HCT116 (cell line): ENCODE measurements around the gene NMUR1. TPM values are rescaled to one million over a fixed set of nuclear protein-coding genes. Genes with fewer than 3 reads are reported as not detected.

Source experiments
- ATAC-seq: fragments of 200-7000 bp; cut with Tn5 transposase; 2 replicates; pipeline ENCODE4 v1.9.1; 2020; ENCODE audit warnings: mild to moderate bottlenecking, moderate library complexity
- BruUV-seq: library from RNA; stranded (reverse); fragments of 400-500 nt; replicated peaks from 2 replicates; lab custom pipeline; 2021; lab: Mats Ljungman, UMichigan
- CTCF ChIA-PET: fragments of 300-600 bp; sonication (Branson Sonifier 250); formaldehyde crosslinking; loops from one replicate; lab custom pipeline; 2021; ENCODE audit warnings: antibody characterized with exemption; lab: Charles Lee
- POLR2A ChIA-PET: fragments of 300-600, 350-600 bp; sonication (Branson Sonifier 250); formaldehyde crosslinking; loops from one replicate; lab custom pipeline; 2021; ENCODE audit warnings: antibody characterized with exemption; lab: Charles Lee
- RAD21 ChIA-PET, 2 experiments: fragments of 300-600 bp; sonication (Branson Sonifier 250); formaldehyde crosslinking; loops; one replicate each; lab custom pipeline; 2023; ENCODE audit warnings: low total read pairs in 2 of 2; ENCODE audit not compliant: uncharacterized antibody in 2 of 2, unreplicated experiment in 2 of 2, low non-redundant PET in 1 of 2; lab: Charles Lee
- DNase-seq: peaks from one replicate; pipeline ENCODE4 v3.0.0-alpha.2; 2010; ENCODE audit warnings: low read depth, low spot score
- H2AFZ ChIP-seq: fragments of 200-600 bp; shearing (Covaris generic), sonication (generic); 2 replicates; pipeline ENCODE4 v1.6.1; 2017; ENCODE audit warnings: low read depth, mixed run types, mixed read lengths, antibody characterized with exemption, low read length; ENCODE audit not compliant: poor library complexity, severe bottlenecking
- H3K27ac ChIP-seq: 2 replicates; pipeline ENCODE4 v1.5.1; 2012; ENCODE audit warnings: low read depth, low read length
- H3K27me3 ChIP-seq: fragments of 200-600 bp; sonication (generic); 2 replicates; pipeline ENCODE4 v1.6.1; 2016; ENCODE audit warnings: mixed run types, low read length, mixed read lengths; ENCODE audit not compliant: insufficient read depth
- H3K36me3 ChIP-seq, 2 experiments: fragments of 200-500 bp in 1 of 2; fragments of 200-600 bp in 1 of 2; sonication (Bioruptor generic) in 1 of 2; sonication (generic) in 1 of 2; 2 replicates each; pipeline versions ENCODE4 v1.5.1 to v1.6.1; 2014 to 2016; ENCODE audit warnings: low read length in 2 of 2, inconsistent platforms in 1 of 2, mixed read lengths in 1 of 2, mixed run types in 1 of 2; ENCODE audit not compliant: insufficient read depth in 2 of 2, control insufficient read depth in 1 of 2
- H3K4me1 ChIP-seq, 2 experiments: fragments of 200-600 bp in 1 of 2; sonication (generic) in 1 of 2; 2 replicates each; pipeline versions ENCODE4 v1.5.1 to v1.6.1; 2012 to 2017; ENCODE audit warnings: low read length in 2 of 2, inconsistent platforms in 1 of 2, mild to moderate bottlenecking in 1 of 2, mixed read lengths in 1 of 2, mixed run types in 1 of 2, moderate library complexity in 1 of 2; ENCODE audit not compliant: insufficient read depth in 2 of 2, control insufficient read depth in 1 of 2
- H3K4me2 ChIP-seq: fragments of 200-600 bp; sonication (generic); 2 replicates; pipeline ENCODE4 v1.6.1; 2017; ENCODE audit warnings: mixed run types, low read length, mixed read lengths
- H3K4me3 ChIP-seq, 2 experiments: fragments of 200-600 bp in 1 of 2; sonication (generic) in 1 of 2; replicated peaks in 1 of 2; 2 replicates each; pipeline ENCODE4 v1.5.1; 2011 to 2016; ENCODE audit warnings: low read length in 2 of 2, control low read depth in 1 of 2, low read depth in 1 of 2, mild to moderate bottlenecking in 1 of 2, mixed read lengths in 1 of 2, mixed run types in 1 of 2
- H3K79me2 ChIP-seq: fragments of 200-600 bp; sonication (generic); 2 replicates; pipeline ENCODE4 v1.6.1; 2017; ENCODE audit warnings: mild to moderate bottlenecking, mixed run types, low read length, moderate library complexity, mixed read lengths; ENCODE audit not compliant: insufficient read depth
- H3K9ac ChIP-seq: fragments of 200-600 bp; sonication (generic); 2 replicates; pipeline ENCODE4 v1.6.1; 2016; ENCODE audit warnings: low read length, mixed read lengths
- H3K9me2 ChIP-seq: fragments of 200-600 bp; sonication (generic), shearing (Covaris generic); 2 replicates; pipeline ENCODE4 v1.6.1; 2017; ENCODE audit warnings: mixed run types, mild to moderate bottlenecking, moderate library complexity; ENCODE audit not compliant: insufficient read depth
- H3K9me3 ChIP-seq, 2 experiments: fragments of 200-500 bp in 1 of 2; fragments of 200-600 bp in 1 of 2; sonication (Bioruptor generic) in 1 of 2; sonication (generic) in 1 of 2; 2 replicates each; pipeline ENCODE4 v1.6.1; 2014 to 2017; ENCODE audit warnings: low read length in 2 of 2, mixed read lengths in 2 of 2, inconsistent platforms in 1 of 2, low read depth in 1 of 2, mild to moderate bottlenecking in 1 of 2, mixed run types in 1 of 2, moderate library complexity in 1 of 2; ENCODE audit not compliant: control insufficient read depth in 1 of 2, insufficient read depth in 1 of 2
- H4K20me1 ChIP-seq: fragments of 200-600 bp; sonication (generic), shearing (Covaris generic); 2 replicates; pipeline ENCODE4 v1.6.1; 2017; ENCODE audit warnings: mixed run types, mild to moderate bottlenecking, moderate library complexity; ENCODE audit not compliant: insufficient read depth
- CEBPB ChIP-seq: IDR thresholded peaks from 2 replicates; pipeline ENCODE4 v1.6.1; 2012; ENCODE audit warnings: low read depth
- CTCF ChIP-seq, 3 experiments: fragments of 200-600 bp in 1 of 3; sonication (generic) in 1 of 3; IDR thresholded peaks in 2 of 3; conservative IDR thresholded peaks in 1 of 3; 2 replicates each; pipeline ENCODE4 v1.5.1; 2012 to 2017; ENCODE audit warnings: low read depth in 2 of 3, low read length in 2 of 3, antibody characterized with exemption in 1 of 3, borderline replicate concordance in 1 of 3, control low read depth in 1 of 3, mild to moderate bottlenecking in 1 of 3, mixed read lengths in 1 of 3, mixed run types in 1 of 3, moderate library complexity in 1 of 3; ENCODE audit not compliant: insufficient read depth in 1 of 3
- EGR1 ChIP-seq: IDR thresholded peaks from 2 replicates; pipeline ENCODE4 v1.6.1; 2012; ENCODE audit warnings: low read depth
- ELF1 ChIP-seq: IDR thresholded peaks from 2 replicates; pipeline ENCODE4 v1.6.1; 2012; ENCODE audit warnings: low read depth, borderline replicate concordance
- EZH2 ChIP-seq: fragments of 200-600 bp; sonication (generic); IDR thresholded peaks from 2 replicates; pipeline ENCODE4 v1.6.1; 2017; ENCODE audit warnings: antibody characterized with exemption, mixed run types
- EZH2phosphoT487 ChIP-seq: fragments of 200-600 bp; IDR thresholded peaks from 2 replicates; pipeline ENCODE4 v1.6.1; 2018; ENCODE audit warnings: antibody characterized with exemption, borderline replicate concordance
- FOSL1 ChIP-seq: IDR thresholded peaks from 2 replicates; pipeline ENCODE4 v1.6.1; 2012; ENCODE audit warnings: low read depth
- JUND ChIP-seq: IDR thresholded peaks from 2 replicates; pipeline ENCODE4 v1.6.1; 2012
- MAX ChIP-seq: IDR thresholded peaks from 2 replicates; pipeline ENCODE4 v1.6.1; 2012
- POLR2A ChIP-seq: IDR thresholded peaks from 2 replicates; pipeline ENCODE4 v1.7.0; 2011; ENCODE audit warnings: borderline replicate concordance; ENCODE audit not compliant: insufficient read depth, insufficient read length; ENCODE audit errors: extremely low read depth
- RAD21 ChIP-seq: IDR thresholded peaks from 2 replicates; pipeline ENCODE4 v1.6.1; 2012; ENCODE audit warnings: low read depth, mild to moderate bottlenecking
- SP1 ChIP-seq: IDR thresholded peaks from 2 replicates; pipeline ENCODE4 v1.6.1; 2012; ENCODE audit warnings: low read depth
- YY1 ChIP-seq: IDR thresholded peaks from 2 replicates; pipeline ENCODE4 v1.6.1; 2011; ENCODE audit warnings: low read length, low read depth, moderate library complexity, mild to moderate bottlenecking; ENCODE audit not compliant: insufficient replicate concordance; ENCODE audit errors: extremely low read depth
- ZFX ChIP-seq: fragments of 450-650 bp; IDR thresholded peaks from 2 replicates; pipeline ENCODE4 v1.6.1; 2017
- ZNF274 ChIP-seq: fragments of 200-500 bp; sonication (Bioruptor generic); IDR thresholded peaks from 2 replicates; pipeline ENCODE4 v1.6.1; 2014; ENCODE audit warnings: mild to moderate bottlenecking, low read depth, low read length, inconsistent platforms
- intact Hi-C: fragments of 100-400 bp; cut with micrococcal nuclease; formaldehyde crosslinking; loops from 2 replicates; pipeline ENCODE4 v1.10.0; 2022
- total RNA-seq: library from RNA; stranded (reverse); gene quantifications from one replicate; pipeline ENCODE4 v1.2.1, GENCODE V29; 2021; ENCODE audit not compliant: unreplicated experiment

Gene NMUR1
- total RNA-seq, 1 experiment from 2014 or later, result not detected

DNA sequence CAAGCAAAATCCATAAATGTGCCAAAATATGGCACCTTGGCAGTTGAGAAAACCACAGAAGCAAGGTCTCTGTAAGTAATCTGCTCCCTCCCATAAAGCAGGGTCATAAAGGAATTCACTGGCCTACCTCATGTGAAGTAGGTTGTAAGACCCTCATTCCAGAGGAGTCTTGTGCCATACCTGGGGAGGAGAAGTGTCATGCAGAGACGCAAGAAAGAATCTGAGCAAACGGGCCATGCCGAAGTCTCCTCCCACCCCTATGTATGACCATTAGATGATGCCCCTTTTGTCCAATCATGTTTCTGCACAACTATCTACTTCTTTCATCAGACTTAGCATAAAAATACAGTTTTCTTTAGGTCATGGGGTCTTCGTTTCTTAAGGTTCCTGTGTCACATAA lies 14.6 kb downstream of the NMUR1 start:
- H3K27me3 ChIP-seq, result no peaks in the 10 kb centered on the region
- H3K9me2 ChIP-seq, result no peaks in the 10 kb centered on the region
- peaks cover 7 to 23% of the 10 kb centered on the region in 2 experiments for H3K4me1 ChIP-seq
- no peak overlapping the region for H3K9ac ChIP-seq
- H2AFZ ChIP-seq, result peak overlapping the region; percentile 63
- no peaks in the 10 kb centered on the region for H3K36me3 ChIP-seq
- POLR2A ChIA-PET, result no interaction called here
- intact Hi-C loops, result no loop called here
- no peak for TF ChIP-seq ZNF274
- TF ChIP-seq EGR1, result no peak
- no peak for TF ChIP-seq ELF1
- no peak for TF ChIP-seq JUND
- TF ChIP-seq EZH2, result no peak
- TF ChIP-seq FOSL1, result no peak
- TF ChIP-seq YY1, result no peak
- TF ChIP-seq RAD21, result no peak
- no peak for TF ChIP-seq CEBPB
- TF ChIP-seq POLR2A, result no peak
- RAD21 ChIA-PET, result no interaction called here
- no peak overlapping the region for H3K4me2 ChIP-seq
- peaks cover 4% of the 10 kb centered on the region; the same call in 1 of the 2 replicates for H3K79me2 ChIP-seq
- H4K20me1 ChIP-seq, result no peaks in the 10 kb centered on the region
- no TSS peak for BruUV-seq
- ATAC-seq (no peak), DNase-seq (no peak)
- no peak overlapping the region for H3K27ac ChIP-seq
- no peak overlapping the region for H3K4me3 ChIP-seq
- CTCF ChIA-PET, result no interaction called here
- no peaks in the 10 kb centered on the region for H3K9me3 ChIP-seq

DNA sequence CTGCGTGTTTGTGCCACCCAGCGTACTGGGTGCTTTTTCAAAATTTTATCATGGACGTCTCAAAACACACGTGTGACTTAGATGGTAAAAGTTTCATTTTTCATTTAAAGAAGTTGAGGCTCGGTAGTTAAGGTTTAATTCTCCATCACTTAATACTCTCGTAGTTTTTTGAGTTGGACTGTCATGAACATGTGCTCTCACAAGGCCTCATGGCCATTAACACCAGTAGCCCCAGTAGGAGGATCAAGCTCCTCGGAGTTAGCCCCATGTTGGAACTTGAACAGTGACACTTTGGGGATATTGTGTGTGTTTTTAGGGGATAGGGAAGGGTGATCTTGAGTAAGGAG lies 15.3 kb downstream of the NMUR1 start:
- intact Hi-C loops, result no loop called here
- BruUV-seq, result no TSS peak
- ChIA-PET CTCF (no interaction called here), RAD21 (no interaction called here), POLR2A (interaction anchor here (1.6 kb wide), 1 partner anchor 32 kb away, joined by 3 read pairs; no protein-coding TSS in a partner anchor)
- Histone ChIP-seq H2AFZ (no peak overlapping the region), H4K20me1 (no peaks in the 10 kb centered on the region), H3K9me2 (no peaks in the 10 kb centered on the region), H3K4me3 (peak overlapping the region in 1 of 2 experiments; percentile 39; a peak in 3 of 4 replicates), H3K27ac (no peak overlapping the region), H3K4me1 (peaks cover 7 to 23% of the 10 kb centered on the region in 2 experiments), H3K79me2 (peaks cover 4% of the 10 kb centered on the region; the same call in 1 of the 2 replicates), H3K27me3 (no peaks in the 10 kb centered on the region), H3K9ac (peak overlapping the region; percentile 43), H3K36me3 (no peaks in the 10 kb centered on the region), H3K9me3 (no peaks in the 10 kb centered on the region), H3K4me2 (peak overlapping the region; percentile 96)
- DNase-seq (no peak), ATAC-seq (no peak)
- TF ChIP-seq SP1, result no peak
- TF ChIP-seq CTCF (IDR thresholded peaks at IDR 0.05 in 2 of 3, conservative IDR thresholded peaks at IDR 0.05 in 1 of 3; ENCODE audit: borderline replicate concordance in 1 of 3, insufficient read depth in 1 of 3, low read depth in 2 of 3, low read length in 2 of 3), result no peak
- TF ChIP-seq YY1, result no peak
- TF ChIP-seq ZFX, result no peak
- TF ChIP-seq JUND, result no peak
- no peak for TF ChIP-seq ELF1
- no peak for TF ChIP-seq RAD21
- no peak for TF ChIP-seq MAX
- no peak for TF ChIP-seq EZH2phosphoT487
- TF ChIP-seq EGR1, result no peak
